22Rv1 (cell line): ENCODE data around the gene PPM1G.
A peak's percentile ranks its signal among the peaks of the same experiment; 100 is the strongest.

Experiments used
- H3K27ac ChIP-seq: fragments of 450-650 bp; 2 replicates; pipeline ENCODE4 v1.5.1; 2017
- CTCF ChIP-seq: fragments of 450-650 bp; IDR thresholded peaks from 2 replicates; pipeline ENCODE4 v1.5.1; 2017; ENCODE audit warnings: mild to moderate bottlenecking
- ZFX ChIP-seq: fragments of 450-650 bp; IDR thresholded peaks from 2 replicates; pipeline ENCODE4 v1.6.1; 2017; ENCODE audit warnings: antibody characterized with exemption, borderline replicate concordance

Gene PPM1G

DNA sequence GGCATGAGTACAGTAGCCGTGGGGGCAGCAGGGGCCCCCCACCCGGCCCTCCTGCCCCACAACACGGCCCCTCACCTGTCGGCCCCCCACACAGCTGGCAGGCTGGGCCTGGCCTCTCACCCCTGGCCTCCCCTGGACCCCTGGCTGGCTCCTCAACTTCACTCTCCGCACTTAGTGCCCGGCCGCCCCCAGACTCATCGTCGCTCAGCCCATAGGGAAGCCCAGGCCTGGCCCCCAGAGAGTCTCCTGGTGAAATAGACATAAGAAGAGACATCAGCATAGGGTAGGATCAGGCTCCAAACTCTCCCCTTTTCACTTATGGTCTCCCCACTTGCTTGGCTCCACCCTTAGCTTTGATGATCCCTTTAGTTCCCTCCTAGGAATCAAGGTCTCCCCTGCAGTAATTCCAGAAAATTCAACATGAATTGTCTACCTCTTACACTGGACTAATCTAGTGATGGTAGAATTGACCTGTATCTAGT lies 30.5 kb downstream of the PPM1G start:
- peak overlapping the region; percentile 92 for H3K27ac ChIP-seq
- TF ChIP-seq ZFX = no peak
- no peak for TF ChIP-seq CTCF

GRCh38 chr2:27378096-27378808 lies 31.1 kb downstream of the PPM1G start:
- TF ChIP-seq CTCF (peak; percentile 42), ZFX (no peak)

DNA sequence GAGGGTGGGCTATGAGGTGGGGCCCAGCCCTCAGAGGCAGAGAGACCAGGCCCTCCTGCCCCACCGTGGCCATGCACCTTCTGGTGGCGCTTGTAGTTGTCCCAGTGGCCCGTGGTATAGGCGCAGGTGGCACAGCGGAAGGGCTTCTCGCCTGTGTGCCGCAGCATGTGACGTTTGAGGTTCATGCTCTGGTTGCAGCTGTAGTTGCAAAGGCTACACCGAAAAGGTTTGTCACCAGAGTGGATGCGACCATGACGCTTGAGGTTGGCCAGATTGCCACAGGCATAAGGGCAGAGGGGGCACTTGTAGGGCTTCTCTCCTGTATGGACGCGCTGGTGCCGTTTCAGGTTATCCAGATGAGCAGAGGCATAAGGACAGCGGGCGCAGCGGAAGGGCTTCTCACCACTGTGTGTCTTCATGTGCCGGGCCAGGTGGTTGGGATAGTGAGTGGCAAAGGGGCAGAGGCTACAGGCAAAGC lies 31.7 kb downstream of the PPM1G start:
- peak overlapping the region; percentile 92 for H3K27ac ChIP-seq
- TF ChIP-seq CTCF (no peak), ZFX (no peak)

More at GRCh38 chr2:27378096-27378808, 31.1 kb downstream of the PPM1G start:
- peak overlapping the region; percentile 92 for H3K27ac ChIP-seq

GRCh38 chr2:27376866-27377617 lies 32.3 kb downstream of the PPM1G start:
- peak overlapping the region; percentile 92 for H3K27ac ChIP-seq
- no peak for TF ChIP-seq CTCF
- no peak for TF ChIP-seq ZFX

- H3K27ac ChIP-seq = peak overlapping the region; percentile 92
- no peak for TF ChIP-seq CTCF
- no peak for TF ChIP-seq ZFX
Measured at GRCh38 chr2:27376151-27376865, 33.1 kb downstream of the PPM1G start.

DNA sequence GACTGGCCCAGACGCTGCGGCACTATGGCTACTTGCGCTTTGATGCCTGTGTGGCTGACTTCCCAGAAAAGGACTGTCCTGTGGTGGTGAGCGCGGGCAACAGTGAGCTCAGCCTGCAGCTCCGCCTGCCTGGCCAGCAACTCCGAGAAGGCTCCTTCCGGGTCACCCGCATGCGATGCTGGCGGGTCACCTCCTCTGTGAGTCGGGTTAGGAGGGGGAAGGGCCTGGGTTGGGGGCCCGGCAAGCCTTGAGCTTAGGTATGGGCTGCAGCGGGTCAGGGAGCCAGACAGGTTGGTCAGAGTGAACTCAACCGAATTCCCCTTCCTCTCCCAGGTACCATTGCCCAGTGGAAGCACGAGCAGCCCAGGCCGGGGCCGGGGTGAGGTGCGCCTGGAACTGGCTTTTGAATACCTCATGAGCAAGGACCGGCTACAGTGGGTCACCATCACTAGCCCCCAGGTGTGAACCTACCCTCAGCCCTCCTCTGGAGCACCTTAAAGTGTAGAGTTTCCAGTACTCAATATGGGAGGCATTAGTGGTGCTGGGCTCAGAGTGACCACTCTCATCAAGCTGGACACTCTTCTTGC lies 33.8 kb downstream of the PPM1G start:
- no peak overlapping the region for H3K27ac ChIP-seq
- no peak for TF ChIP-seq ZFX
- no peak for TF ChIP-seq CTCF
